Neural progenitor cell (in vitro differentiated cells): ENCODE measurements around the gene COL8A1. TPM values are rescaled to one million over a fixed set of nuclear protein-coding genes. Genes with fewer than 3 reads are reported as not detected.

Experiments used
- DNase-seq: peaks from one replicate; pipeline ENCODE4 v3.0.0-alpha.2; 2016; ENCODE audit warnings: low spot score
- H2AFZ ChIP-seq: fragments of 200-600 bp; sonication (generic); replicated peaks from 2 replicates; pipeline ENCODE4 v1.6.1; 2016; ENCODE audit warnings: antibody characterized with exemption
- H3F3A ChIP-seq: fragments of 200-600 bp; sonication (generic); 2 replicates; pipeline ENCODE4 v1.6.1; 2016; ENCODE audit warnings: antibody characterized with exemption, low read depth
- H3K27ac ChIP-seq: fragments of 200-600 bp; sonication (generic); 2 replicates; pipeline ENCODE4 v1.5.1; 2016; ENCODE audit warnings: mild to moderate bottlenecking
- H3K27me3 ChIP-seq: fragments of 200-600 bp; sonication (generic); 2 replicates; pipeline ENCODE4 v1.6.1; 2016; ENCODE audit warnings: mild to moderate bottlenecking, moderate library complexity
- H3K36me3 ChIP-seq: fragments of 200-600 bp; sonication (generic); 2 replicates; pipeline ENCODE4 v1.5.1; 2016
- H3K4me1 ChIP-seq: fragments of 200-600 bp; sonication (generic); 2 replicates; pipeline ENCODE4 v1.6.1; 2016; ENCODE audit warnings: mixed run types
- H3K4me2 ChIP-seq: fragments of 200-600 bp; sonication (generic); 2 replicates; pipeline ENCODE4 v1.6.1; 2016
- H3K4me3 ChIP-seq: fragments of 200-600 bp; sonication (generic); 2 replicates; pipeline ENCODE4 v1.5.1; 2016
- H3K79me2 ChIP-seq: fragments of 200-600 bp; sonication (generic); 2 replicates; pipeline ENCODE4 v1.6.1; 2016; ENCODE audit warnings: low read depth
- H3K9ac ChIP-seq: fragments of 200-600 bp; sonication (generic); 2 replicates; pipeline ENCODE4 v1.6.1; 2016
- H3K9me3 ChIP-seq: fragments of 200-600 bp; sonication (generic); 2 replicates; pipeline ENCODE4 v1.5.1; 2016; ENCODE audit warnings: low read depth
- H4K20me1 ChIP-seq: fragments of 200-600 bp; sonication (generic); 2 replicates; pipeline ENCODE4 v1.6.1; 2016; ENCODE audit warnings: low read depth
- H3K27ac Mint-ChIP-seq: 3 replicates; pipeline ENCODE4 v1.8.0; 2021; ENCODE audit warnings: mixed read lengths
- H3K27me3 Mint-ChIP-seq: 2 replicates; pipeline ENCODE4 v1.8.0; 2022; ENCODE audit warnings: low read depth, mild to moderate bottlenecking, inconsistent platforms, moderate library complexity, mixed read lengths; ENCODE audit not compliant: insufficient read depth
- H3K36me3 Mint-ChIP-seq: 3 replicates; pipeline ENCODE4 v1.8.0; 2021; ENCODE audit warnings: mixed read lengths
- H3K4me1 Mint-ChIP-seq: 3 replicates; pipeline ENCODE4 v1.8.0; 2021; ENCODE audit warnings: mixed read lengths
- H3K4me3 Mint-ChIP-seq: 3 replicates; pipeline ENCODE4 v1.8.0; 2021; ENCODE audit warnings: mild to moderate bottlenecking, moderate library complexity, mixed read lengths
- H3K9me3 Mint-ChIP-seq: 3 replicates; pipeline ENCODE4 v1.8.0; 2020; ENCODE audit warnings: mixed read lengths
- CTCF ChIP-seq: fragments of 200-600 bp; sonication (generic); IDR thresholded peaks from 2 replicates; pipeline ENCODE4 v1.5.1; 2017; ENCODE audit warnings: antibody characterized with exemption, mild to moderate bottlenecking
- EZH2 ChIP-seq: fragments of 200-600 bp; sonication (generic); IDR thresholded peaks from 2 replicates; pipeline ENCODE4 v1.6.1; 2017; ENCODE audit warnings: antibody characterized with exemption, mild to moderate bottlenecking, moderate library complexity
- EZH2phosphoT487 ChIP-seq: fragments of 200-600 bp; sonication (generic); IDR thresholded peaks from 2 replicates; pipeline ENCODE4 v1.6.1; 2017; ENCODE audit warnings: antibody characterized with exemption
- total RNA-seq: library from RNA; depleted of rRNA; stranded (reverse); fragments of >200 nt; gene quantifications from 2 replicates; pipeline ENCODE4 v1.2.3, GENCODE V29; 2015; ENCODE audit warnings: low replicate concordance

COL8A1 gene
- total RNA-seq, 1 donor from 2014 or later = not detected

DNA sequence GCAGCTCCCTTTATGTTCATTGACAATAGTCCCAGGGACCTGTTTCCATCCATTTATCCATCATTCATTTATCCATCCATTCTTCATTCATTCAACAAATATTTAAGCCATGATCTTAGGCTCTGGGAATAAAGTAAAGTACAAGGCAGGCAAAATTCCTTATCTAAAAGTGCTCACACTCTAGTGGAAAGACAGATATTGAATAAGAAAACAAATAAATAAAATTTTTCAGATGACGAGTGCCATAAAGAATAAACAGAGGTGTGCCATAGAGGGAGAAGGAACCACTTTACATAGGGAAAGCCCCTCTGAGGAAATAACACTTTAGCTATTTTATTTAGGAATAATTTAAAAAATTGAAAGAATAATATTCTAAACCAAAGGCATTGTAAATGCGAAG lies 76.2 kb downstream of the COL8A1 start:
- Histone ChIP-seq H3K79me2 (no peaks in the 10 kb centered on the region), H3F3A (no peaks in the 10 kb centered on the region), H2AFZ (no peak overlapping the region), H3K27ac (no peak overlapping the region), H3K9me3 (no peaks in the 10 kb centered on the region), H3K4me2 (no peak overlapping the region), H3K27me3 (no peaks in the 10 kb centered on the region), H3K36me3 (no peaks in the 10 kb centered on the region), H3K4me3 (no peak overlapping the region), H3K9ac (no peak overlapping the region), H3K4me1 (peaks cover 10% of the 10 kb centered on the region), H4K20me1 (no peaks in the 10 kb centered on the region)
- Mint-ChIP-seq H3K9me3 (no peaks in the 10 kb centered on the region), H3K4me1 (peaks cover 4% of the 10 kb centered on the region), H3K36me3 (no peaks in the 10 kb centered on the region), H3K27me3 (no peaks in the 10 kb centered on the region), H3K4me3 (no peak overlapping the region), H3K27ac (no peak overlapping the region)
- no peak for TF ChIP-seq EZH2
- TF ChIP-seq EZH2phosphoT487 = no peak
- no peak for TF ChIP-seq CTCF
- no peak for DNase-seq

- Histone ChIP-seq H3K27me3 (no peaks in the 10 kb centered on the region), H3F3A (no peaks in the 10 kb centered on the region), H3K4me3 (no peak overlapping the region), H3K27ac (no peak overlapping the region), H3K4me2 (no peak overlapping the region), H2AFZ (no peak overlapping the region), H3K9me3 (no peaks in the 10 kb centered on the region), H3K79me2 (no peaks in the 10 kb centered on the region), H3K9ac (no peak overlapping the region), H3K36me3 (no peaks in the 10 kb centered on the region), H4K20me1 (no peaks in the 10 kb centered on the region), H3K4me1 (peaks cover 10% of the 10 kb centered on the region)
- Mint-ChIP-seq H3K27me3 (no peaks in the 10 kb centered on the region), H3K36me3 (no peaks in the 10 kb centered on the region), H3K27ac (no peak overlapping the region), H3K4me3 (no peak overlapping the region), H3K4me1 (peaks cover 5% of the 10 kb centered on the region), H3K9me3 (no peaks in the 10 kb centered on the region)
- no peak for DNase-seq
- TF ChIP-seq CTCF = no peak
- TF ChIP-seq EZH2 = no peak
- TF ChIP-seq EZH2phosphoT487 = no peak
These were observed 78.1 kb downstream of the COL8A1 start for GRCh38 chr3:99716463-99716995.

- Mint-ChIP-seq H3K9me3 (no peaks in the 10 kb centered on the region), H3K4me1 (peaks cover 8% of the 10 kb centered on the region), H3K27me3 (peaks cover 2% of the 10 kb centered on the region), H3K4me3 (no peak overlapping the region), H3K27ac (no peak overlapping the region), H3K36me3 (no peaks in the 10 kb centered on the region)
- no peaks in the 10 kb centered on the region for H3K27me3 ChIP-seq
- no peak for DNase-seq
- H3K4me3 ChIP-seq = no peak overlapping the region
- H3F3A ChIP-seq = no peaks in the 10 kb centered on the region
- H4K20me1 ChIP-seq = no peaks in the 10 kb centered on the region
- H3K36me3 ChIP-seq = no peaks in the 10 kb centered on the region
- no peaks in the 10 kb centered on the region for H3K79me2 ChIP-seq
- peaks cover 10% of the 10 kb centered on the region for H3K4me1 ChIP-seq
- H3K27ac ChIP-seq = no peak overlapping the region
- H3K4me2 ChIP-seq = no peak overlapping the region
- no peak overlapping the region for H3K9ac ChIP-seq
- TF ChIP-seq CTCF (no peak), EZH2 (no peak), EZH2phosphoT487 (no peak)
- H2AFZ ChIP-seq = no peak overlapping the region
- no peaks in the 10 kb centered on the region for H3K9me3 ChIP-seq
These were observed 82.7 kb downstream of the COL8A1 start for GRCh38 chr3:99720985-99721632.
